ENCODE data around the gene CRB3.

The CRB3 gene

GRCh38 chr19:6484230-6484629, 20.2 kb downstream of the CRB3 start:
- H3K4me3 ChIP-seq (ENCODE audit: low read length): no peak overlapping the region
- TF ChIP-seq ZNF274 (IDR thresholded peaks at IDR 0.05; ENCODE audit: low read depth, low read length): no peak

- H3K4me3 ChIP-seq (ENCODE audit: low read length): no peak overlapping the region
- TF ChIP-seq ZNF274 (IDR thresholded peaks at IDR 0.05; ENCODE audit: low read depth, low read length): no peak
Measured at GRCh38 chr19:6484831-6485230, 20.8 kb downstream of the CRB3 start.

DNA sequence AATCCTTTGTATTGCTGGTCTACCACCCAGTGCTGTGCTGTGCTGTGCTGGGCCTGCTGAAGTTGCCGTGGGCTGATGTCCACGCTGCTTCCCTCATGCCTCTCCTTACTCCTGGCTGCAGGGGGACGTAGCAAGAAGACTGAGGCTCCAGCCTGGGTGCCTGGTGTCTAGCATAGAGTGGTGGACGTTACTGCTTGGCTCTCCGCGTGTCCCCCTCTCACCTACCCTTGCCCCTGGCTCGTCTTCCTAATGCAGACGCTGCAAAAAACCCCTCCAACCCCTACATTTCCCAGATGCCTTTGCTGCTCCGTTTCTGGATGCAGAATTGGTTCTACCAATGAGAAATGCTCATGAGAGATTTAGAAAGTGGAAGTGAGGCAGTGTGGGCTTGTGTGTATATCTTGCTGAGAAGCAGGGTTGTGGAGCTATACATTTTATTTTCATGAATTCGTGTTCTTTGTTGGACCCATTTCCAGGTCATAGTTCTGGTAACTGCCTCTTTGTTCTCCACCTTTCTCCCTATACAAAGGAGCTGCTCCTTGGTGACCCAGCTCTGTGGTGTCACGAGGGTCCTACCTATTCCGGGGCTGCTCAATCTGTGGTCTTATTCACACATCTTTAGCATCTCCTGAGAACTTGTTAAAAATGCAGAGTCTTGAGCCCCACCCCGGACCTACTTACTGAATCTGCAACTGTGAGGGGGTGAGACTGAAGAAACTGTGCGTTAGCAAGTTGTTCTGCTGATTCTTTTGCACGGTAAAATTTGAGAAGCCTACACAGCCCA, 25.4 kb downstream of the CRB3 start:
- peak overlapping the region; percentile 65; the same call in 1 of the 2 replicates for H3K4me3 ChIP-seq (ENCODE audit: low read length)
- no peak for TF ChIP-seq ZNF274 (IDR thresholded peaks at IDR 0.05; ENCODE audit: low read depth, low read length)

GRCh38 chr19:6490134-6490533, 26.1 kb downstream of the CRB3 start:
- H3K4me3 ChIP-seq (ENCODE audit: low read length): peak overlapping the region; percentile 65; the same call in 1 of the 2 replicates
- TF ChIP-seq ZNF274 (IDR thresholded peaks at IDR 0.05; ENCODE audit: low read depth, low read length): no peak

DNA sequence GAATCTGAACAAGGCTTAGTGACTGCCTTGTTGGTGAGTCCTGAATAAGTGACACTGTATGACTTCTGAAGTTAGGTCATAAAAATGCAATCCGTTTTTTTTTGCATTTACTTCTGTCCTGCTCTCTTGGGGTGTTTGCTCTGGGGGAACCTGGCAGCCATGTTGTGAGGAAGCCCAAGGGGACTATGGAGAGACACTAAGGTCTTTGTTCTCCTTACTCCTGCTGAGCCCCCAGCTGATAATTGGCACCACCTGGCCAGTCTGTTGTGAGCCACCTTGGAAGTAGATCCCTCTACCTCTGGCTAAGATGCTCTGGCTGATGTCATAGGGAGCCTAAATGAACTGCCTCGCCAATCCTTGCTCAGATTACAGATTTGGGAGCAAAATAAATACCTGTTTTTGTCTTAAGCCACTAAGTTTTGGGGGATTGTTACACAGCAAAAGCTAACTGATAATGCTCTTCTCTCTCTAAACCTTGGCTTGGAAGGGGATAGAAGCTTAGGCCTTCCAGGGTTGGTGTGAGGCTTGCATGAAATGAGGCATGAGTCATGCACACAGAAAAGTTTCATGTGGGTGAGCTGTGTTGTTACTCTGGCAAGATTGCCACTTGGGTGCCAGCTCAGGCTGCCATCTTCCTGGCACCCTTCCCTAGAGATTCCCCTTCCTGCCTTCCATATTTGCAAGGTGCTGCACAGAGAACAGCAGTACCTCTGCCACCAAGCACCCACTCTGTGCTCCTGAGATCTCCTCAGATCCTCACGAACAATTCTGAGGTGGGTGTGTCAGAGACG, 27.9 kb downstream of the CRB3 start:
- no peak overlapping the region for H3K4me3 ChIP-seq (ENCODE audit: low read length)
- TF ChIP-seq ZNF274 (IDR thresholded peaks at IDR 0.05; ENCODE audit: low read depth, low read length): no peak

- no peak overlapping the region for H3K4me3 ChIP-seq (ENCODE audit: low read length)
- TF ChIP-seq ZNF274 (IDR thresholded peaks at IDR 0.05; ENCODE audit: low read depth, low read length): no peak
Measured at GRCh38 chr19:6494438-6495036, 30.5 kb downstream of the CRB3 start.

DNA sequence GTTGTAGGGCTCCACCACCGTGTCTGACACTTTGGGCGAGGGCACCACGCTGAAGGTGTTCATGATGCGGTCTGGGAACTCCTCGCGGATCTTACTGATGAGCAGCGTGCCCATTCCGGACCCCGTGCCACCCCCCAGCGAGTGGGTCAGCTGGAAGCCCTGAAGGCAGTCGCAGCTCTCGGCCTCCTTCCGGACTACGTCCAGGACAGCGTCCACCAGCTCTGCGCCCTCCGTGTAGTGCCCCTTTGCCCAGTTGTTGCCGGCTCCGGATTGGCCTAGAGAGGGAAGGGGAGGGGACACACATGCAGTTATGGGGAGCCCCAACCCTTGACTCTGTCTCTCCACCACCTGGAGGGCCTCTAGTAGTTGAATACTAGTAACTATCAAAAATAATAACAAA, 31.9 kb downstream of the CRB3 start:
- TF ChIP-seq ZNF274 (IDR thresholded peaks at IDR 0.05; ENCODE audit: low read depth, low read length): no peak

GRCh38 chr19:6498294-6499036, 34.4 kb downstream of the CRB3 start:
- no peak overlapping the region for H3K4me3 ChIP-seq (ENCODE audit: low read length)
- TF ChIP-seq ZNF274 (IDR thresholded peaks at IDR 0.05; ENCODE audit: low read depth, low read length): no peak

More for the DNA sequence above, 31.9 kb downstream of the CRB3 start:
- no peak overlapping the region for H3K4me3 ChIP-seq (ENCODE audit: low read length)

DNA sequence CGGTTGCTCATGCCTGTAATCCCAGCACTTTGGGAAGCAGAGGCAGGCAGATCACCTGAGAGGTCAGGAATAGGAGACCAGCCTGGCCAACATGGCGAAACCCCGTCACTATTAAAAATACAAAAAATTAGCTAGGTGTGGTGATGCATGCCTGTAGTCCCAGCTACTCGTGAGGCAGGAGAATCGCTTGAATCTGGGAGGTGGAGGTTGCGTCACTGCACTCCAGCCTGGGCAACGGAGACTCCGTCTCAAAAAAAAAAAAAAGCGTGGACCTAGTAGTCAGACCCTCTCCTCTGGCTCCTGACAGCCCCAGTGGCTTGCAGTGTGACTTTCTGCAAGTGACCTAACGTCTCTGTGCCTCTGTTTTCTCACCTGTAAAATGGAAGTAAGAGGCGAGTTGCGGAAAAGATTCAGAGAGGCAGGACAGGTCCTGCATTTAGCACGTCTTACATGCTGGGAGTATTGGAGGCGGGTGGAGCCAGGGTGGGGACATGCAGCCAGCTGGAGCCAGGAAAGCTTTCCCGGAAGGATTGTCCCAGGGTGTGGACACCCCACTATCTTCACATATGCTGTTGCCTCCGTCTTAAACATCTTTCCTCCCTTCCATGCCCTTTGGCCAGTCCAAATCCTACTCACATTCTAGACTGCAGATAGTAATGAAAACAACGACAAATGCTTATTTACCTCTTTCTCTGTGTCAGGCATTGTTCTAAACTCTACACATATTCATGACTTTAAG, 35.1 kb downstream of the CRB3 start:
- H3K4me3 ChIP-seq (ENCODE audit: low read length): no peak overlapping the region
- no peak for TF ChIP-seq ZNF274 (IDR thresholded peaks at IDR 0.05; ENCODE audit: low read depth, low read length)

DNA sequence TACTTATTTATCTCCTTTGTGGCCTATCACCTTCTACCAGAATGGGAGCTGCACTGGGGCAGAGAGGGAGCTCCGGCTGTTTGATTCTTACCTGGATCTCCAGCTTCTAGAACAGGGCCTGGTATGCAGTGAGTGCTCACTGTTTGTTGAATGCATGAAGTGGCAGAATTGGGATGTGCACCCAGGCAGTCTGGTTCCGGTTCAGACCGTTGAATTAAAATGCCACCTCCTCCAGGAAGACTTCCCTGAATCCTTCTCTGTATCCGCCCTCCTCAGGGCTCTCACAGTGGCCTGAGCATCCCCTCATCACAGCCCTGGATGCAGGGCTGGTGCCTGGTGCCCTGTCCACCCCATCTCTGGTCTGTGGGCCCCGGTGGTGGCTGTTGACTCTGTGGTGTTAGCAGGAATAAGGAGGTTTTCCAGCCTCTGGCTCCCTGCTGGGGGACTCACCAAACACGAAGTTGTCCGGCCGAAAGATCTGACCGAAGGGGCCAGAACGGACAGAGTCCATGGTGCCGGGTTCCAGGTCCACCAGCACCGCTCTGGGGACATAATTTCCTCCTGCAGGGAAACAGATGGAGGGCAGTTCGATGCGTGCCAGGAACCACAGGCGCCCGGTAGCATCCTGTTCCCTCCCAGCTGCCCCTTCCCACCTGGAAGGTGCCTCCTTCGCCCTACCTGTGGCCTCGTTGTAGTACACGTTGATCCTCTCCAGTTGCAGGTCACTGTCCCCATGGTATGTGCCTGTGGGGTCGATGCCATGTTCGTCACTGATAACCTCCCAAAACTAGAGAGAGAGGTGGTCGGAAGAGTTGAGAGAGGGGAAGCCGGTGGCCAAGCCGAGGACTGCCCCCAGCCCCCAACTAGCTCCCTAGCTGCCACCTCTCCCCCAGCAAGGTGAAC, 37.0 kb downstream of the CRB3 start:
- no peak overlapping the region for H3K4me3 ChIP-seq (ENCODE audit: low read length)
- TF ChIP-seq ZNF274 (IDR thresholded peaks at IDR 0.05; ENCODE audit: low read depth, low read length): no peak

GRCh38 chr19:6501740-6502648, 37.9 kb downstream of the CRB3 start, which contains the start of gene TUBB4A:
Gene TUBB4A, minus strand, starts transcription at chr19:6502309. Its CDS starts 97 bp downstream, at chr19:6502212.
- peak within 1 kb of the TSS; percentile 51; the same call in 1 of the 2 replicates for H3K4me3 ChIP-seq (ENCODE audit: low read length)
- TF ChIP-seq ZNF274 (IDR thresholded peaks at IDR 0.05; ENCODE audit: low read depth, low read length): no peak

Data from GM08714 (cell line).